NCI-H1436 (cell line): ENCODE measurements around the gene NEMP1.
"Not testable (repeated sequence)": the region's sequence is repeated elsewhere in the genome, so short reads cannot be mapped to it uniquely, and the experiment has no call there.

Experiments used
- DNase-seq: peaks from one replicate; lab custom pipeline; 2025; lab: John Stamatoyannopoulos, UW

Gene NEMP1

GRCh38 chr12:57027011-57027804, 51.4 kb downstream of the NEMP1 start:
- no peak for DNase-seq

GRCh38 chr12:57025196-57025595, 53.4 kb downstream of the NEMP1 start:
- DNase-seq = no peak

- not testable (repeated sequence) for DNase-seq
Observed at GRCh38 chr12:57022324-57022723, 56.3 kb downstream of the NEMP1 start.

- no peak for DNase-seq
Observed at GRCh38 chr12:57019983-57020719, 58.4 kb downstream of the NEMP1 start.

- DNase-seq = no peak
Observed at GRCh38 chr12:57018906-57019305, 59.7 kb downstream of the NEMP1 start.

- not testable (repeated sequence) for DNase-seq
Observed at GRCh38 chr12:57018353-57018752, 60.2 kb downstream of the NEMP1 start.

- DNase-seq = no peak
Observed at GRCh38 chr12:57016348-57016747, 62.2 kb downstream of the NEMP1 start, which contains the start of gene TAC3. TAC3 (minus strand) TSS chr12:57016529; CDS start chr12:57015797, 732 bp downstream.

- DNase-seq = no peak
Observed at GRCh38 chr12:57012600-57013465, 65.8 kb downstream of the NEMP1 start.

GRCh38 chr12:57011438-57012424, 66.9 kb downstream of the NEMP1 start:
- DNase-seq = no peak

- no peak for DNase-seq
Observed at GRCh38 chr12:57010627-57011247, 67.9 kb downstream of the NEMP1 start.

- DNase-seq = no peak
Observed at GRCh38 chr12:57009949-57010626, 68.5 kb downstream of the NEMP1 start.

- DNase-seq = peak; percentile 52
Observed at GRCh38 chr12:57008178-57008577, 70.4 kb downstream of the NEMP1 start.

GRCh38 chr12:57006809-57007475, 71.6 kb downstream of the NEMP1 start:
- no peak for DNase-seq

GRCh38 chr12:57005980-57006808, 72.4 kb downstream of the NEMP1 start, which contains the start of gene ZBTB39:
ZBTB39 (minus strand) TSS chr12:57006546; CDS start chr12:57004917, 1,629 bp downstream.
- DNase-seq = peak; percentile 61
